LNCaP clone FGC (cell line): Measurements from ENCODE around the gene SLC7A14.

Experiments
- DNase-seq: peaks from one replicate; pipeline ENCODE4 v3.0.0-alpha.2; 2011; ENCODE audit warnings: low read depth
- H3K4me3 ChIP-seq: 2 replicates; pipeline ENCODE4 v1.5.1; 2011; ENCODE audit warnings: mild to moderate bottlenecking, low read depth, low read length, control low read depth
- CTCF ChIP-seq: IDR thresholded peaks from 2 replicates; pipeline ENCODE4 v1.5.1; 2012; ENCODE audit warnings: mild to moderate bottlenecking; ENCODE audit not compliant: control insufficient read depth, insufficient read depth; ENCODE audit errors: extremely low read depth

SLC7A14 gene

GRCh38 chr3:170522201-170522600 is 63.7 kb downstream of the SLC7A14 start:
- H3K4me3 ChIP-seq, result no peak overlapping the region
- no peak for TF ChIP-seq CTCF
- no peak for DNase-seq

- TF ChIP-seq CTCF, result no peak
- H3K4me3 ChIP-seq, result no peak overlapping the region
- no peak for DNase-seq
Observed at GRCh38 chr3:170520996-170521395, 64.9 kb downstream of the SLC7A14 start.

- no peak for DNase-seq
- TF ChIP-seq CTCF, result no peak
- H3K4me3 ChIP-seq, result no peak overlapping the region
Observed at GRCh38 chr3:170517242-170517945, 68.5 kb downstream of the SLC7A14 start.

GRCh38 chr3:170513642-170514041 is 72.2 kb downstream of the SLC7A14 start:
- H3K4me3 ChIP-seq, result no peak overlapping the region
- no peak for TF ChIP-seq CTCF
- DNase-seq, result no peak

GRCh38 chr3:170511371-170511770 is 74.5 kb downstream of the SLC7A14 start:
- no peak for DNase-seq
- TF ChIP-seq CTCF, result no peak

GRCh38 chr3:170508839-170509238 is 77.0 kb downstream of the SLC7A14 start:
- DNase-seq, result no peak
- H3K4me3 ChIP-seq, result no peak overlapping the region
- no peak for TF ChIP-seq CTCF

More at GRCh38 chr3:170511371-170511770, 74.5 kb downstream of the SLC7A14 start:
- H3K4me3 ChIP-seq, result no peak overlapping the region

- no peak for DNase-seq
- H3K4me3 ChIP-seq, result no peak overlapping the region
- TF ChIP-seq CTCF, result no peak
Observed at GRCh38 chr3:170508291-170508690, 77.6 kb downstream of the SLC7A14 start.
